Activated CD4-positive, alpha-beta T cell treated with anti-CD3 and anti-CD28 coated beads, Interleukin-2, amount 50 U/mL, for 16 hours (primary cell): ENCODE data around the gene PMF1.
A peak's percentile ranks its signal among the peaks of the same experiment; 100 is the strongest.
"Not testable (repeated sequence)": the region's sequence is repeated elsewhere in the genome, so short reads cannot be mapped to it uniquely, and the experiment has no call there.

ENCODE experiments used
- DNase-seq: peaks from one replicate; pipeline ENCODE4 v3.0.0-alpha.2; 2020

Gene PMF1, protein sequence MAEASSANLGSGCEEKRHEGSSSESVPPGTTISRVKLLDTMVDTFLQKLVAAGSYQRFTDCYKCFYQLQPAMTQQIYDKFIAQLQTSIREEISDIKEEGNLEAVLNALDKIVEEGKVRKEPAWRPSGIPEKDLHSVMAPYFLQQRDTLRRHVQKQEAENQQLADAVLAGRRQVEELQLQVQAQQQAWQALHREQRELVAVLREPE

GRCh38 chr1:156212833-156213643 lies at the start of gene PMF1:
Gene PMF1, plus strand, starts transcription at chr1:156213007. Its CDS starts 9 bp downstream, at chr1:156213016.
- DNase-seq: peak; percentile 97

DNA sequence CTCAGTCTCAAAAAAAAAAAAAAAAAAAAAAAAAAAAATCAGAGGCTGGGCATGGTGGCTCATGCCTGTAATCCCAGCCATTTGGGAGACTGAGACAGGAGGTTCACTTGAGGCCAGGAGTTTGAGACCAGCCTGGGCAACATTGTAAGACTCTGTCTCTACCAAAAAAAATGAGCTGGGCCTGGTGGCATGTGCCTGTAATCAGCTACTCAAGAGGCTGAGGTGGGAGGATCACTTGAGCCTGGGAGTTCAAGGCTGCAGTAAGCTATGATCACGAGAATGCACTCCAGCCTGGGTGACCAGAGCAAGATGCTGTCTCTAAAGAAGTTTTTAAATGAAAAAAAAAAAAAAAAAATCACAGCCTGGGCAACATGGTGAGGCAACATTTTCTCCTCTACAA lies 49.1 kb upstream of the PMF1 start:
- DNase-seq: no peak

GRCh38 chr1:156164125-156164831 lies 48.5 kb upstream of the PMF1 start:
- no peak for DNase-seq

DNA sequence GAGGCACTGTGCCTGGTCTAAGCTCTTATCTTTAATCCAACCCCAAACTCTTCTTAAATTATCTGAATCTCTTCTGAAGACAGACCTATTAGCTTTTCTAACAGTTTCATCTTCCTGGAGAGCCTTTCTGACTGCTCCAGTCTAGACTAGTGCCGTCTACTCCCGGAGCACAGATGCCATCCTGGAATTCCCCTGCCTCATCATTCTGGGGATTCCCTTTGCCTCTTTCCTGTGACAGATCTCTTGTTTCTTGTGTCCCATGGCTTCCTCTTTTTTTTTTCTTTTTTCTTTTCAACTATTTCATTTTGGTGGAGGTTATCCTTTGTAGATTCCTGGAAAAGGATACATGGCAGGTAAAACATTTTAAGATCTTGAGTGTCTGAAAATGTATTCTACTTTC lies 47.7 kb upstream of the PMF1 start:
- no peak for DNase-seq

DNA sequence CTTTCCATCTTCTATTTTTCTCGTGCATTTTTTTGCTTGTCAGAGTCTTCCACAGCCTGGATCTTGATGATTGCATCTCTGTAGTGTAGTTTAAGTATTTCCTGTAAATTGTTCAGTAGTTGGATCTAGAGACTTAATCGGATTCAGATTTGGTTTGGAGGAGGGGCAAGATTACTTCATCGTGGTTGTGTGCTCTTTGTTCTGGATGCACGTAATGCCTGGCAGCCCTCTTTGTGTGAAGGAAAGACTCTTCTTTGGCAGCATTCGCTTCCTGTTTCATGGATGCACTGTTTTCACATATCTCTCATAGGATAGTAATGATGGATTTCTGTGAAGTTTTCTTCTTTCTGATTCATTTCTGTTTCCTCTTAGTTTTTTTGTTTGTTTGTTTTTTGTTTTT lies 45.3 kb upstream of the PMF1 start:
- no peak for DNase-seq

DNA sequence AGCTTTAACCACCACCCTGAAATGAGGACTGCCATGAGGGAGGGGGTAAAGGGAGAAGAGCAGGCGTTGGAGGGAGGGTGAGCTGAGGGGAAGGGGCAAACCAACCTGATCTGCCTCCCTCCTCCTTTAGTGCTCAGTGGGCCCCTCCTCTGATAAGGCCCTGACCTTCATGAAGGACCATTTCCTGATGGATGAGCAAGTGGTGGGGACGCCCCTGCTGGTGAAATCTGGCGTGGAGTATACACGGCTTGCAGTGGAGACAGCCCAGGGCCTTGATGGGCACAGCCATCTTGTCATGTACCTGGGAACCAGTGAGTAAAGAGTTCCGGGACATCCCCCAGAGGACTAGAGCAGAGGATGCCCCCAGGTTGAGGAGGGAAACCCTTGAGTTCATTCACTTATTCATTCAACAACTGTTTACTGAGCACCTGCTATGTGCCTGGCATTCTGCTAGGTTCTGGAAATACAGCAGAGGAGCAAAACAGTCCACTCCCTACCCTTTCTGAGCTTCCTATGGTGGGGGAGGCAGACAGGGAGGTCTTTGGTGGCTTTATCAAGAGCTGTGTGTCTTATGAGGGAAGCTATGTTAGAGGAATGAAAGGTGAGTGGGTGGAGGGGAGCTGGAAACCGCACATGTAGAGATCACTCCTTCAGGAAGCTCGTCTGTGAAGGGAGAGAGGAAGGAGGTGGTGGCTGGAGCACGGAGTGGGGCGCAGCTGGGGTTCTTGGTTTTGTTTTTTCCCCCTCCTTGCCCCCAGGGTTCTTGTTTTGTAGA lies 39.9 kb upstream of the PMF1 start:
- DNase-seq: no peak

DNA sequence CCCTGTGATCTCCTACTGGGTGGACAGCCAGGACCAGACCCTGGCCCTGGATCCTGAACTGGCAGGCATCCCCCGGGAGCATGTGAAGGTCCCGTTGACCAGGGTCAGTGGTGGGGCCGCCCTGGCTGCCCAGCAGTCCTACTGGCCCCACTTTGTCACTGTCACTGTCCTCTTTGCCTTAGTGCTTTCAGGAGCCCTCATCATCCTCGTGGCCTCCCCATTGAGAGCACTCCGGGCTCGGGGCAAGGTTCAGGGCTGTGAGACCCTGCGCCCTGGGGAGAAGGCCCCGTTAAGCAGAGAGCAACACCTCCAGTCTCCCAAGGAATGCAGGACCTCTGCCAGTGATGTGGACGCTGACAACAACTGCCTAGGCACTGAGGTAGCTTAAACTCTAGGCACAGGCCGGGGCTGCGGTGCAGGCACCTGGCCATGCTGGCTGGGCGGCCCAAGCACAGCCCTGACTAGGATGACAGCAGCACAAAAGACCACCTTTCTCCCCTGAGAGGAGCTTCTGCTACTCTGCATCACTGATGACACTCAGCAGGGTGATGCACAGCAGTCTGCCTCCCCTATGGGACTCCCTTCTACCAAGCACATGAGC lies 36.1 kb upstream of the PMF1 start:
- DNase-seq: no peak

GRCh38 chr1:156177919-156178654 lies 34.7 kb upstream of the PMF1 start:
- DNase-seq: no peak

DNA sequence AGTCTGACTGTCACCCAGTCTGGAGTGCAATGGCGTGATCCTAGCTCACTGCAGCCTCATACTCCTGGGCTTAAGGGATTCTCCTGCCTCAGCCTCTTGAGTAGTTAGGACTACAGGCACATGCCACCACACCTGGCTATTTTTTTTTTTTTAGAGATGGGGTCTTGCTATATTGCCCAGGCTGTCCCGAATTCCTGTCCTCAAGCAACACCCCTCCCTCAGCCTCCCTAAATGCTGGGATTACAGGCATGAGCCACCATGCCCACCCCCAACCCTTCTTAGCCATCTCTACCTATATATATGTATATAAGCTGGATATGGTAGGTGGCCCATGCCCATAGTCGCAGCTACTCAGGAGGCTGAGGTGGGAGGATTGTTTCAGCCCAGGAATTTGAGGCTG lies 32.3 kb upstream of the PMF1 start:
- no peak for DNase-seq

GRCh38 chr1:156181391-156181924 lies 31.3 kb upstream of the PMF1 start:
- DNase-seq: not testable (repeated sequence)

DNA sequence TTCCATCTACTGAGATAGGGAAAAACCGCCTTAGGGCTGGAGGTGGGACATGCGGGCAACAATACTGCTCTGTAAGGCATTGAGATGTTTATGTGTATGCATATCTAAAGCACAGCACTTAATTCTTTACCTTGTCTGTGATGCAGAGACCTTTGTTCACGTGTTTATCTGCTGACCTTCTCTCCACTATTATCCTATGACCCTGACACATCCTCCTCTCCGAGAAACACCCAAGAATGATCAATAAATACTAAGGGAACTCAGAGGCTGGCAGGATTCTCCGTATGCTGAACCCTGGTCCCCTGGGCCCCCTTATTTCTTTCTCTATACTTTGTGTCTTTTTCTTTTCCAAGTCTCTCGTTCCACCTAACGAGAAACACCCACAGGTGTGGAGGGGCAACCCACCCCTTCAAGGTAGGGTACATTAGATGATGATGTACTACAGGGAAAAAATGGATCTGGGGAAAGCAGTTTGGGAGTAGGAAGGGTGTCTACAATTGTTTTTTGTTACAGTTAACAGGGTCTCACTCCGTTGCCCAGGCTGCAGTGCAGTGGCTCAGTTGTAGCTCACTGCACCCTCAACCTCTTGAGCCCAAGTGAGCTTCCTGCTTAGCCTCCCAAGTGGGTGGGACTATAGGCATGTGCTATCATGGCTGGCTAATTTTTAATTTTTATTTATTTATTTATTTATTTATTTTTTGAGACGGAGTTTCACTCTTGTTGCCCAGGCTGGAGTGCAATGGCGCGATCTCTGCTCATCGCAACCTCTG lies 30.6 kb upstream of the PMF1 start:
- not testable (repeated sequence) for DNase-seq

GRCh38 chr1:156186347-156187177 lies 26.2 kb upstream of the PMF1 start:
- DNase-seq: not testable (repeated sequence)

- DNase-seq: not testable (repeated sequence)
Observed at GRCh38 chr1:156190265-156190664, 22.5 kb upstream of the PMF1 start.

DNA sequence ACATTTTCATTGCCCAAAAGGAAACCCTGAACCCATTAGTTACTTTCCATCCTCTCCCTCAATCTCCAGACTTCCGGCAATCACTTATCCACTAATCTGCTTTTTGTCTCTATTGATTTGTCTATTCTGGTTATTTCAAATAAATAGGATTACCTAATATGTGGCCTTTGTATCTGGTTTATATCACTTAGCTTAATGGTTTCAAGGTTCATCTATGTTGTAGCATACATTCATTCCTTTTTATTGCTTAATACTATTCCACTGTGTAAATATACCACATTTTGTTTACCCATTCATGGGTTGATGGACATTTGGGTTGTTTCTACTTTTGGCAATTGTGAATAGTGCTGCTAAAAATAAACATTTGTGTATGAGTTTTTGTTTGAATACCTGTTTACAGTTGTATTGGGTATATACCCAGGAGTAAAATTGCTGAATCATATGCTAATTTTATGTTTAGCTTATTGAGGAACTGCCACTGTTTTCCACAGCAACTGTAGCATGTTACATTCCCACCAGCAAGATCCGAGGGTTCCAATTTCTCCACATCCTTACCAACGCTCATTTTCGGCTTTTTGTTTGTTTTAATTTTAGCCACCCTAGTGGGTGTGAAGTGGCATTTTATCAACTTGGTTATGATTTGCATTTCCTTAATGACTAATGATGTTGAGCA lies 21.4 kb upstream of the PMF1 start:
- no peak for DNase-seq

- DNase-seq: no peak
Observed at GRCh38 chr1:156193208-156193487, 19.7 kb upstream of the PMF1 start.

DNA sequence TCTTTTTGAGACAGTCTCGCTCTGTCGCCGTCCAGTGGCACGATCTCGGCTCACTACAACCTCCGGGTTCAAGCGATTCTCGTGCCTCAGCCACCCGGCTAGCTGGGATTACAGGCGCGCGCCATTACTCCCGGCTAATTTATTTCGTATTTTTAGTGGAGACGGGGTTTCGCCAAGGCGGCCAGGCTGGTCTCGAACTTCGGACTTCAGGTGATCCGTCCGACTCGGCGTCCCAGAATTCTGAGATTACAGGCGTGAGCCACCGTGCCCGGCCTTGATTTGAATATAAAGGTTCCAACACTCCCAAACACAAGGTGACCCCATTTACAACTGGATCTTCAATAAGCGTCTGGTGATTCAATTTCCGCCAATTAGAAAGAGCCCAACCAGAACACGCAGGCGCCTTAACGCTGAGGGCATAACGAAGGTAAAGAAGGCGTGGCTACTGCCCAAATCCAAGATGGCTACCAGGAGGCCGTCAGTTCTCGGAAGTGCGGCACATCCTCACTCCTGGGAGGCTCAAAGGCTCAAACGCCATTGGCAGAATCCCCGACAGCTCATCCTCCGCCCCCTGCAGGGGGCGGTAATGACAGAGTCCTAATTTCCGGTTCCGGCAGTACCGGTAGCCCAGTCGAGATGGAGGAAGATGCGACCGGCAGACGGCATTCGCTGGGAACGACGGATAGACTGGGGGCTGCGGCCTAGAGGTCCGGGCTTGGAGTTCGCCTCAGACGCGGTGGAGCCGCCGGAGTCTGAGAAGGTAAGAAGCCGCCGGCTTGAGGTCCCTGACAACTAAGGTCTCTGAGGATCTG lies 19.1 kb upstream of the PMF1 start, which contains the start of gene SLC25A44:
Gene SLC25A44 (plus strand): TSS at position 617 of the 812 bp plus-strand sequence. CDS start 5,744 bp downstream, outside the sequence.
- peak; percentile 99 for DNase-seq

DNA sequence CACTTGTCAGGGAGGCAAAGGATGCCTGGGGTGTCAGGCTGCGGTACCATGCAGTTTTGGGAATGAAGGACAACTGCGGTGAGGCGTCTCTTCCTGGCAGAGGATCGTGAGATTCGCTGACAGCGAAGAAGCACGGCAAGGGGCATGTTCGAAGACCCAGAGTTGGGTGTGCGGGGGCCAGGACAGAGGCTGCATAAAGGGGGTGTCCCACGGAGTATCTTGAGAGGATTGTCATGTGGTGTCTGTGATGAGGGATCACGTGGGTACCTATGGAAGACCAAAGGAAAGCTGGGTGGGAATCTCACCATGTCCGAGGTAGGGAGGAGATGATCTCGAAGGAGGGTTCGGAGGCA lies 18.5 kb upstream of the PMF1 start:
- DNase-seq: no peak

DNA sequence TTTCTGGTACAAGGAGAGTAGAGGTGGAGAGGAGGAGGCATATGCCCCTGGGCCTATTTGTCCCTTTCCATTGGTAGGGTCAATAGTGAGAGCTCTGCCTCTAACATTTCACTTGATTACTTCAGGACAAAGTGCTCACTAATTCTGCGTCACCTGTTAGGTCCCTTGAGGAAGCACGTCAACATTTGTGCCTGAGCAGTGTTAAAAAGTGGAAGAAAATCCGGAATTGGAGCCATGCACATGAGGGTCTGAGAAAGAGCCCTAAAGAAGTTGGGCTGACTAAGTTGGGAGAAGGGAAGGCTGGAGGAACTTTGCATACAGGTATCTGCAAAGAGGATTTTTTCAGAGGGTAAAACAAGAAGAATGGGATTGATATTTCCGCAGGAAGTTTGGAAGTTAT lies 17.0 kb upstream of the PMF1 start:
- DNase-seq: no peak

GRCh38 chr1:156196445-156196844 lies 16.4 kb upstream of the PMF1 start:
- DNase-seq: no peak
